Subcutaneous abdominal adipose tissue (tissue), 5 donors: ENCODE results near the gene MAT2A.
A peak's percentile ranks its signal among the peaks of the same experiment; 100 is the strongest.

Source experiments
- H3K27ac ChIP-seq: one replicate; pipeline ENCODE4 v1.7.0; 2013; ENCODE audit warnings: low read depth, mild to moderate bottlenecking, inconsistent platforms, low read length, moderate library complexity
- H3K27me3 ChIP-seq, 5 donors: one replicate each; pipeline ENCODE4 v1.7.0; 2013; ENCODE audit warnings: low read length in 5 of 5, inconsistent platforms in 1 of 5; ENCODE audit not compliant: control insufficient read depth in 5 of 5, insufficient read depth in 4 of 5
- H3K36me3 ChIP-seq, 5 donors: one replicate each; pipeline ENCODE4 v1.7.0; 2013; ENCODE audit warnings: low read length in 5 of 5; ENCODE audit not compliant: control insufficient read depth in 5 of 5, insufficient read depth in 5 of 5
- H3K4me1 ChIP-seq, 5 donors: one replicate each; pipeline ENCODE4 v1.7.0; 2013; ENCODE audit warnings: low read length in 5 of 5, mild to moderate bottlenecking in 3 of 5, moderate library complexity in 1 of 5; ENCODE audit not compliant: control insufficient read depth in 5 of 5, insufficient read depth in 5 of 5
- H3K4me3 ChIP-seq, 5 donors: one replicate each; pipeline ENCODE4 v1.7.0; 2013; ENCODE audit warnings: low read length in 5 of 5, low read depth in 1 of 5
- H3K9ac ChIP-seq, 5 donors: one replicate each; pipeline ENCODE4 v1.7.0; 2013; ENCODE audit warnings: low read length in 5 of 5, mild to moderate bottlenecking in 4 of 5, moderate library complexity in 3 of 5
- H3K9me3 ChIP-seq, 5 donors: one replicate each; pipeline ENCODE4 v1.7.0; 2013; ENCODE audit warnings: low read length in 5 of 5; ENCODE audit not compliant: control insufficient read depth in 5 of 5
- donor health status: healthy.
- donor health status: healthy.
- donor health status: healthy.
- donor health status: healthy.
- donor health status: healthy.

MAT2A gene

DNA sequence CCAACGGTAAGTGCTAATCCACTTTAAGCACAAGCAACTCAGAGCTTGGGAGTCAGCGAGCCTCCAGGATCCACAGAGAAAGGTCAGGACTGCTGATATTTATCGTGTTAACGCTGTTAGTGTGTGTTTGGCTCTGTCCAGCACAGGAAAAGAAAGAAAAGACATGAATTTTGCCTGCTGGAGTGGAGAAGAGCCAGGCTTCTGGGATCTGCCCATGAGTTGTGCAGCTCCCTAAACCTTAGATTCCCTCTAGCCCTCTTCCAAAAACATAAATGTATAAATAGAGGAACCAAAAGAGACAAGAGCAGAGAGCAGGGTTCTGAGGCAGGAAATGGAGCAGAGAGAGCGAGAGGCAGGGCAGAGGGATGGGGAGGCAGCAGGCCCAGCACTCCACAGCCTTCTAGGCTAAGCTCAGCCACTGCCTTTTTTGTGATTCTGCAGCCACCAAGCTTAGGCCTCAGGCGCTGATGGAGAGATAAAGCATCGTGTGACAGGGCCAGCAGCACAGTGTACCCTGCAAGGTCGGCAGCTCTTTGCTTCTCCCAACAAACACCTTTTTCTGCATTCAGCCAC, 14.5 kb upstream of the MAT2A start:
- Histone ChIP-seq H3K9ac (no peak overlapping the region), H3K27ac (no peak overlapping the region), H3K27me3 (no peaks in the 10 kb centered on the region), H3K9me3 (no peaks in the 10 kb centered on the region), H3K4me1 (peaks cover 0 to 10% (median 5%) of the 10 kb centered on the region in 5 donors), H3K4me3 (no peak overlapping the region), H3K36me3 (no peaks in the 10 kb centered on the region)

DNA sequence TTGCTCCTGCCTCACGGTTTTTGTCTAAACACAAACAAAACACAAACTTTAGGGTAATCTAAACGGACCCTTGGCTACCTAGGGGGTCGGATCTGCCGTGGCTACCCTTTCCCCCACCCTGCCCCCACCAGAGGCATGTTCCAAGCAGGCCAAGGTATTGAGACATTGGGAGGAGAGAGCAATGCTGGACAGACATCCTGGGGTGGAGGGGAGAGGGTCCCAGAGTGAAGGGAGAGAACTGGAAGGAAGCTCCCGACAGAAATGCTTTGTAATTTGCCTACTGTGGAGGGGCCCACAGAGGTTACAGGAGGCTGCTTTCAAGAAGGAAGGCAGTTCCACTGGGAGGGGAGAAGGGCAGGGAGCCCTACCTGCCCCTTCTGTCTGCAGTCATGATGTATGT, 13.9 kb upstream of the MAT2A start:
- Histone ChIP-seq H3K9ac (no peak overlapping the region), H3K4me1 (peaks cover 0 to 10% (median 5%) of the 10 kb centered on the region in 5 donors), H3K36me3 (no peaks in the 10 kb centered on the region), H3K4me3 (no peak overlapping the region), H3K9me3 (no peaks in the 10 kb centered on the region), H3K27me3 (no peaks in the 10 kb centered on the region), H3K27ac (no peak overlapping the region)

DNA sequence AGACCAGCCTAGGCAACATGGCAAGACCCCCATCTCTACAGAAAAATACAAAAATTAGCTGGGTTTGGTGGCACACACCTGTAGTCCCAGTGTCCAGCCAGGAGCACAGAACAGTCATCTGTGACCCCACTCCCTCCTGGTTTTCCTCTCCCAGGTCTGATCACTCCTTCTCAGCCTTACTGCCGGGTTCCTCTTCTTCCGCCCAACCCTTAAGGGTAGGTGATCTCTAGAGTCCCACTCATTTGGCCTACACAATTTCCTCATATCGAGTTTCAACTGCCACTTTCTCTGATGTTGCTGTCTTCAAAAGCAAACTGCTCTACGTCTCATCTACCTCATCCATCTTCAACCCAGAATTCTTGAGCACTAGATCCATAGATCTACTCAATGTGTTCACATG, 13.4 kb upstream of the MAT2A start:
- Histone ChIP-seq H3K4me3 (no peak overlapping the region), H3K9me3 (no peaks in the 10 kb centered on the region), H3K27me3 (no peaks in the 10 kb centered on the region), H3K27ac (no peak overlapping the region), H3K36me3 (no peaks in the 10 kb centered on the region), H3K9ac (no peak overlapping the region), H3K4me1 (peaks cover 0 to 10% (median 5%) of the 10 kb centered on the region in 5 donors)

DNA sequence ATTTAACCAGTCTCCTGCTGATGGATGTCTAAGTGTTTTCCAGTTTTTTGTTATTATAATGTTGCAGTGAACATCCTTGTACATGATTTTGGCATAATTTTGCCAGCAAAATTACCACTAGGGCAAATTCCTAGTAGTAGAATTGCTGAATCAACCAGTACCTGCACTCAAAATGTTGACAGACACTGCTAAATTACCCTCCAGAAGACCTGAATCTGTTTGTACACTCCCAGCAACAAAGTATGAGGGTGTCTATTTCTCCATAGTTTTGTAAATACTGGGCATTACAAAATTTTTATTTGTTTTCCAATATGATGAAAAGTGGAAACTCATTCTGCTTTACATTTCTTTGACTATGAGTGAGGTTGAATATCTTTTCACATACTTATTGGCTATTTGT, 11.2 kb upstream of the MAT2A start:
- no peak overlapping the region for H3K4me3 ChIP-seq
- no peaks in the 10 kb centered on the region for H3K36me3 ChIP-seq
- no peak overlapping the region for H3K9ac ChIP-seq
- no peaks in the 10 kb centered on the region for H3K9me3 ChIP-seq
- no peaks in the 10 kb centered on the region for H3K27me3 ChIP-seq
- no peak overlapping the region for H3K27ac ChIP-seq
- peaks cover 0 to 10% (median 5%) of the 10 kb centered on the region in 5 donors for H3K4me1 ChIP-seq

DNA sequence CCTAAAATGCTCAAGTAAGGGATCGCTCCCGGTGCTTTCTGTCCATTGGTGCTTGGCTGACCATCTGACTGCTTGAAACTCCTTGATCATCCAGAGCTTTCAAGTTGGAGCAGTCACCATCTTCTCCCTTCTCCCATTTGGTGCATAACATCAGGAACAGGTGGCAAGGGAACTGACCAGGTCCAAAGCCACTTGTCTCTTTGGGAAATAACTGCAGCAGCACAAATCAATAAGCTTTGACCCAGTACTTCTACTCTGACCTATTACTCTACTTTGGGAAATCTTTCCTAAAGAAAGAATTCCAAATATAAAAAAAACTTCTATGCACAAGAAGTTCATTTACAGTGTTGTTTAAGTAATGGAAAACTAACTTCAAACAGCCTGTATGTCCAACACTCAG, 10.6 kb upstream of the MAT2A start:
- peaks cover 0 to 10% (median 5%) of the 10 kb centered on the region in 5 donors for H3K4me1 ChIP-seq
- H3K27ac ChIP-seq, result no peak overlapping the region
- no peak overlapping the region for H3K4me3 ChIP-seq
- no peaks in the 10 kb centered on the region for H3K36me3 ChIP-seq
- no peaks in the 10 kb centered on the region for H3K9me3 ChIP-seq
- no peak overlapping the region for H3K9ac ChIP-seq
- H3K27me3 ChIP-seq, result no peaks in the 10 kb centered on the region

DNA sequence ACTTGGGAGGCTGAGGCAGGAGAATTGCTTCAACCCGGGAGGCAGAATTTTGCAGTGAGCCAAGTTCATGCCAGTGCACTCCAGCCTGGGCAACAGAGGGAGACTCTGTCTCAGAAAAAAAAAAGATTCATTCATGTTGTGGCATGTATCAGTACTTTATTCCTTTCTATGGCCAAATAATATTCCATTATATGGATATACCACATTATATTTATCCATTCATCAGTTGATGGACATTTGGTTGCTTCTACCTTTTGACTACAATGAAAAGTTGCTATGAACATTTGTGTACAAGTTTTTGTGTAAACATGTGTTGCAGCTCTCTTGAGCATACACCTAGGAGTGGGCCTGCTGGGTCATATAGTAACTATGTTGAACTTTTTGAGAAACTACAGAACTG, 9.2 kb upstream of the MAT2A start:
- no peak overlapping the region for H3K4me3 ChIP-seq

DNA sequence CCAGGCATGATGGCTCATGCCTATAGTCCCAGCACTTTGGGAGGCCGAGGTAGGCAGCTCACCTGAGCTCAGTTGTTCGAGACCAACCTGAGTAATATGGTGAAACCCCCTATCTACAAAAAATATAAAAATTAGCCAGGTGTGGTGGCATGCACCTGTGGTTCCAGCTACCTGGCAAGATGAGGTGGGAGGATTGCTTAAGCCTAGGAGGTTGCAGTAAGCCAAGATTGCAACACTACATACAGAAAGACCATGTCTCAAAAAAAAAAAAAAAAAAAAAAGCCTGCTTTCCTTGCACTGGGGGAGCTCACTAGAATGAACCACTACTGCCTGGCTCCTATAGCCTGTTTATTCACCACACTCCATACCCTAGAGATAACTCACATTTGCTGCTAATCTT, 7.4 kb upstream of the MAT2A start:
- Histone ChIP-seq H3K27ac (no peak overlapping the region), H3K27me3 (no peaks in the 10 kb centered on the region), H3K9ac (no peak overlapping the region), H3K36me3 (no peaks in the 10 kb centered on the region), H3K9me3 (no peaks in the 10 kb centered on the region), H3K4me3 (no peak overlapping the region), H3K4me1 (peaks cover 0 to under 1% (median 0%) of the 10 kb centered on the region in 5 donors)

More for the DNA sequence above, 9.2 kb upstream of the MAT2A start:
- H3K27me3 ChIP-seq, result no peaks in the 10 kb centered on the region
- H3K9ac ChIP-seq, result no peak overlapping the region
- H3K9me3 ChIP-seq, result no peaks in the 10 kb centered on the region
- H3K27ac ChIP-seq, result no peak overlapping the region
- no peaks in the 10 kb centered on the region for H3K36me3 ChIP-seq
- peaks cover 0 to 3% (median 0%) of the 10 kb centered on the region in 5 donors for H3K4me1 ChIP-seq

DNA sequence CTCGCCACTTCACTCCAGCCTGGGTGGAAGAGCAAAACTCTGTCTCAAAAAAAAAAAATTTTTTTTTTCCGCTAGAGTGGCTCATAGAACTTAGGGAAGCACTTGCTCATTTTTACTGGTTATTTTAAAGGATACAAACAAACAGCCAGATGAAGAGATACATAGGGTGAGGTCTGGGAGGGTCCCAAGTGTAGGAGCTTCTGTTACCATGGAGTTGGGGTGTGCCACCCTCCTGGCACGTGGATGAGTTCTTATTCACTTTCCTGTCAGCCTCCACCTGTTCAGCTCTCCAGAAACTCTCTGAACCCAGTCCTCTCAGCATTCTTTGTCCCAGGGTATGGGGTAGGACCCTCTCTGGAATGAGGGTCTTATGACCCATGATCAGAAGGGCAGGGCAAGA, 4.9 kb upstream of the MAT2A start:
- Histone ChIP-seq H3K9ac (peak overlapping the region in 1 of 5 donors; percentile 40), H3K4me1 (peaks cover 3 to 15% (median 14%) of the 10 kb centered on the region in 5 donors), H3K36me3 (no peaks in the 10 kb centered on the region), H3K27ac (no peak overlapping the region), H3K27me3 (no peaks in the 10 kb centered on the region), H3K4me3 (no peak overlapping the region), H3K9me3 (no peaks in the 10 kb centered on the region)

DNA sequence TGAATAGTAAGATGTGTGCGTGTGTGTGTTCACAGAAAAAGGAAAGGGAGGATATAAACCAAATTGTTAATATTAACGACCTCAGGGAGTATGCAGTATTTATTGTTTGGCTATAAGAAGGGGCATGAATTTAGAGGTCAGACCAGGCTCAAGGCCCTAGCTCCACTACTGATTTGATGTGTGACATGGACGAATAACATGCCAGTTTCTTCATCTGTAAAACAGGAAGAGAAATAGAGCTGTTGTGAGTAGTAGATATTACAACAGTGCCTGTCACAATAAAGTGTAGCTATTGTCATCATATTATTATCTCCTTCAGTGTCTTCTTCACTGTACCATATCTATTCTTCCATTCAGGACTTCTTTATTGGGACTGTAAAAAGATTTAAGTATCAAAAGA, 4.1 kb upstream of the MAT2A start:
- Histone ChIP-seq H3K27me3 (no peaks in the 10 kb centered on the region), H3K9ac (peak overlapping the region in 1 of 5 donors; percentile 4), H3K27ac (no peak overlapping the region)

DNA sequence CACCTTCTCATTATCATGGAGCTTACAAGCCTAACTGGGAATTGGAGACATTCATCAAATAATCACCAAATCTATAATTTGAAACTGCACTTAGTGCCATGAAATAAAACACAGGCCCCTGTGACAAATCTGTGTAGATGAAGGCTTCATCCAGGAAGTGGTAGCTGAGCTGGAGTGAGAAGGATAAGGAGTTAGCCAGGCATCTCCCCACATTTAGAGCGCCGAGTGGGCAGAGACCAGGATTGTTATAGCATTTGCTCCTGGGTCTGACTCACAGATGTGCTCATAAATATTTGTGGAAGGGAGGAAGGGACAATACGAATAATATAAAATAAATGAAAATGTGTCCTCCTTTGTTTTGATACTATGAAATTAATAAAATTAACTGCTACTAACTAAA, 2.5 kb upstream of the MAT2A start:
- H3K4me3 ChIP-seq, result no peak overlapping the region
- H3K9me3 ChIP-seq, result no peaks in the 10 kb centered on the region
- no peak overlapping the region for H3K9ac ChIP-seq
- H3K36me3 ChIP-seq, result peaks cover 4 to 7% (median 7%) of the 10 kb centered on the region in 5 donors
- no peak overlapping the region for H3K27ac ChIP-seq
- no peaks in the 10 kb centered on the region for H3K27me3 ChIP-seq
- peaks cover 3 to 36% (median 33%) of the 10 kb centered on the region in 5 donors for H3K4me1 ChIP-seq

More for the DNA sequence above, 4.1 kb upstream of the MAT2A start:
- Histone ChIP-seq H3K4me1 (peaks cover 3 to 20% (median 18%) of the 10 kb centered on the region in 5 donors), H3K36me3 (no peaks in the 10 kb centered on the region), H3K4me3 (no peak overlapping the region), H3K9me3 (no peaks in the 10 kb centered on the region)
